GM13976 (cell line): ENCODE data around the gene PGAP6.
"Not testable (repeated sequence)": the region's sequence is repeated elsewhere in the genome, so short reads cannot be mapped to it uniquely, and the experiment has no call there.

Source experiments
- DNase-seq: peaks from one replicate; pipeline ENCODE4 v3.0.0; 2012; ENCODE audit warnings: low spot score
- CTCF ChIP-seq: IDR thresholded peaks from 2 replicates; pipeline ENCODE4 v1.5.1; 2012; ENCODE audit warnings: borderline replicate concordance, mild to moderate bottlenecking; ENCODE audit not compliant: insufficient read depth; ENCODE audit errors: extremely low read depth, missing control alignments, control extremely low read depth
- in situ Hi-C: fragments of 300-500 bp; cut with MboI; formaldehyde crosslinking; loops from one replicate; pipeline ENCODE4 v1.12.0; 2022; ENCODE audit warnings: low sequenced_read_pairs, mixed read lengths, inconsistent platforms; ENCODE audit not compliant: unreplicated experiment

Gene PGAP6

DNA sequence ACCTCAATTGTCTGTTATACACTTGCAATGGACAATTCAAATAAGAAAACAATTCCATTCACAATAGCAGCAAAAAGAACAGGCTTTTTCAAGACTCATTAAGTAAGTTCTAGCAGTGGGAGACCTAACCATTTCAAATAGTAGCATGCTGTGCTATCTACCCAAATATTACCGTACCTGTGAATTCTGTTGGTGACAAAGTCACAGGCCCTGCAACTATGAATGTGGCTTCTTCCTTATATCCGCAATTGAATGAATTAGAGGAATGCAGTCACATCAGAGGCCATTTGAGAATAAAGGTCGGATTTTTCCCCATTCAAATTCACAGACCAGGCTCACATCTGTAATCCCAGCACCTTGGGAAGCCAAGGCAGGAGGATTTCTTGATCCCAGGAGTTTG, 14.4 kb upstream of the PGAP6 start:
- DNase-seq: no peak
- in situ Hi-C loops: no loop called here
- TF ChIP-seq CTCF: no peak

- in situ Hi-C loops: no loop called here
- TF ChIP-seq CTCF: no peak
- no peak for DNase-seq
Measured at GRCh38 chr16:392450-393030, 10.8 kb upstream of the PGAP6 start.

DNA sequence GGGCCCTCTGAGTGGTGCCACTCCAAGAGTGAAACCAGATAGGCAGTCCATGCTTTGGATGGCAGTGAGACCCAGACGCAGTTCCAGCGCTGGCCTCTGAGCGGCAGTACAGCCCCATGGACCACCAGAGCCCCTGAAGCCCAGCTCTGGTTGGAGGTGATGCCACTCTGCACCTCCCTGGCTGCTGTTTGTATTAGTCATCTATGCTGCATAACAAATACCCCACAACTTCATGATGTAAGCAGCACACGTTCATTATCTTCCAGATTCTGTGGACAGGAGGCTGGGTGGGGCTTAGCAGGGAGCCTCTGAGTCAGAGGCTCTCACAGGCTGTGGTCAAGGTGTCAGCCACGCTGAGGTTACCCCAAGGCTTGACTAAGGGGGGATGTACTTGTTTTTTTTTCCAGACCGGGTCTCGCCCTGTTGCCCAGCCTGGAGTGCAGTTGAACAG, 10.1 kb upstream of the PGAP6 start:
- TF ChIP-seq CTCF: peak; percentile 35
- in situ Hi-C loops: no loop called here
- peak; percentile 75 for DNase-seq

GRCh38 chr16:389352-389751, 7.6 kb upstream of the PGAP6 start:
- DNase-seq: no peak
- no peak for TF ChIP-seq CTCF
- in situ Hi-C loops: no loop called here

GRCh38 chr16:387761-388666, 6.2 kb upstream of the PGAP6 start:
- in situ Hi-C loops, DNase-seq: not testable (repeated sequence)

GRCh38 chr16:386641-387156, 4.9 kb upstream of the PGAP6 start:
- in situ Hi-C loops: no loop called here
- no peak for TF ChIP-seq CTCF
- no peak for DNase-seq
